ENCODE results near the gene MBNL1. TPM values are rescaled to one million over a fixed set of nuclear protein-coding genes. Genes with fewer than 3 reads are reported as not detected.
A peak's percentile ranks its signal among the peaks of the same experiment; 100 is the strongest.

The MBNL1 gene
- total and polyA plus RNA-seq, 2 of the 13 experiments (the other 11 are each of a cell fraction or from before 2014, with no cell fraction given), result 27.1 to 55.4 TPM

- no peak for TF ChIP-seq PAXIP1 (CRISPR knock-in tag; conservative IDR thresholded peaks at IDR 0.05)
- TF ChIP-seq, protein P1, sequence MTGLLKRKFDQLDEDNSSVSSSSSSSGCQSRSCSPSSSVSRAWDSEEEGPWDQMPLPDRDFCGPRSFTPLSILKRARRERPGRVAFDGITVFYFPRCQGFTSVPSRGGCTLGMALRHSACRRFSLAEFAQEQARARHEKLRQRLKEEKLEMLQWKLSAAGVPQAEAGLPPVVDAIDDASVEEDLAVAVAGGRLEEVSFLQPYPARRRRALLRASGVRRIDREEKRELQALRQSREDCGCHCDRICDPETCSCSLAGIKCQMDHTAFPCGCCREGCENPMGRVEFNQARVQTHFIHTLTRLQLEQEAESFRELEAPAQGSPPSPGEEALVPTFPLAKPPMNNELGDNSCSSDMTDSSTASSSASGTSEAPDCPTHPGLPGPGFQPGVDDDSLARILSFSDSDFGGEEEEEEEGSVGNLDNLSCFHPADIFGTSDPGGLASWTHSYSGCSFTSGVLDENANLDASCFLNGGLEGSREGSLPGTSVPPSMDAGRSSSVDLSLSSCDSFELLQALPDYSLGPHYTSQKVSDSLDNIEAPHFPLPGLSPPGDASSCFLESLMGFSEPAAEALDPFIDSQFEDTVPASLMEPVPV (CRISPR knock-in tag; IDR thresholded peaks at IDR 0.05), result no peak
- no peak for TF ChIP-seq ZNF292 (CRISPR knock-in tag; IDR thresholded peaks at IDR 0.05; ENCODE audit: borderline replicate concordance, low read depth)
- no peak for TF ChIP-seq BRCA1 (CRISPR knock-in tag; IDR thresholded peaks at IDR 0.05)
- no peak for TF ChIP-seq PRPF4 (IDR thresholded peaks at IDR 0.05; ENCODE audit: low read depth, low read length, poor library complexity, severe bottlenecking)
Observed at GRCh38 chr3:152459572-152459971, 190.8 kb downstream of the MBNL1 start (continued).

DNA sequence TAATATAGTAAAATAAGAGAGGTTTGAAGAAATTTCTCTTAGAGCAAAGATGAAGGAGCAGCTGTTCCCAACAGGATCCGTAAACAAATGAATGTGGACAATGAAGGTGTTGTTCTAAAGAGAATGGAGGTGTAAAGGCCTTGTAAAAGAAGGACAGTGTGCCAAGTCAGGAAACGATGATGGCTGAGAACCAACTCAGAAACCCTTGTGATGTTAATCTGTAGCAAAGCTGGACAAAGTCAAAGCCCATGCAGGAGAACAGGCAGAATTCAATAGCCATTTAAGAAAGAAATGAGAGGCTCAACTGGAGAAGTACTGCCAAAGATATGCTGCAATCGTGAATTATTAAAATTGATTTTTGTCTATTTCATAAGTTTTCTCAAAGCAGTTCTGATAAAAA, 192.2 kb downstream of the MBNL1 start:
- BruUV-seq (replicated peaks), result no TSS peak
- 79% methylated on average over 3 of the region's 3 CpGs for WGBS (ENCODE audit: low lambda C conversion rate)
- Histone ChIP-seq H3K9ac (ENCODE audit: insufficient read depth, low read depth, low read length) (no peak overlapping the region), H3K27me3 (ENCODE audit: control insufficient read depth in 1 of 2, insufficient read depth in 2 of 2, low read length in 2 of 2) (no peaks in the 10 kb centered on the region), H3K27ac (ENCODE audit: extremely low read length, insufficient read depth, low read length) (no peak overlapping the region), H2AFZ (ENCODE audit: low read length) (no peak overlapping the region), H3K36me3 (replicated peaks in 1 of 2; ENCODE audit: control insufficient read depth in 1 of 2, insufficient read depth in 2 of 2, low read length in 2 of 2) (peaks cover 1 to 37% of the 10 kb centered on the region in 2 experiments; a peak in 4 of 5 replicates), H3K4me1 (ENCODE audit: insufficient read depth, low read length) (no peaks in the 10 kb centered on the region), H3K4me2 (ENCODE audit: low read depth, low read length) (no peak overlapping the region), H3K9me3 (ENCODE audit: low read length) (no peaks in the 10 kb centered on the region), H3K4me3 (replicated peaks in 1 of 3; ENCODE audit: insufficient read depth in 1 of 3, low read depth in 2 of 3, low read length in 3 of 3) (no peak overlapping the region), H4K20me1 (ENCODE audit: insufficient read depth, low read length) (no peaks in the 10 kb centered on the region), H3K79me2 (ENCODE audit: insufficient read depth, low read length) (no peaks in the 10 kb centered on the region)
- FAIRE-seq (no peak), ATAC-seq (no peak), DNase-seq (ENCODE audit: low spot score) (peak; percentile 5)
- ChIA-PET POLR2A (no interaction called here), CTCF (ENCODE audit: low intra/inter-chr PET ratio, low total read pairs) (no interaction called here)
- intact Hi-C loops (cut with micrococcal nuclease; ENCODE audit: unreplicated experiment), result no loop called here
- in situ Hi-C loops (cut with HindIII; ENCODE audit: extremely low pct_ligation_motif_present, low pct_unique_long_range_greater_than_20kb), result no loop called here
- TF ChIP-seq CHD2 (IDR thresholded peaks at IDR 0.05; ENCODE audit: low read depth, low read length) (no peak), KDM4B (CRISPR knock-in tag; IDR thresholded peaks at IDR 0.05) (no peak), RFX1 (IDR thresholded peaks at IDR 0.05) (no peak), REL (CRISPR knock-in tag; conservative IDR thresholded peaks at IDR 0.05) (no peak), ZNF841 (CRISPR knock-in tag; IDR thresholded peaks at IDR 0.05; ENCODE audit: borderline replicate concordance) (no peak), MNT (IDR thresholded peaks at IDR 0.05) (no peak), SOX13 (IDR thresholded peaks at IDR 0.05) (no peak), SOX13 (CRISPR knock-in tag; conservative IDR thresholded peaks at IDR 0.05 in 1 of 2, IDR thresholded peaks at IDR 0.05 in 1 of 2) (peak in 1 of 2 experiments; percentile 25; a peak in 1 of 4 replicates)
- TF ChIP-seq, protein P1 (CRISPR knock-in tag; IDR thresholded peaks at IDR 0.05), result no peak
